T-helper 1 cell treated with Interleukin-12 subunit alpha and Interleukin-12 subunit beta and Interleukin-4 antibody, amounts not matched to agents 30 μg/mL and 1 μg/mL, for 36 hours (primary cell): ENCODE measurements around the gene SLC2A10.

Source experiments
- H3K27ac Mint-ChIP-seq: one replicate; pipeline ENCODE4 v1.8.0; 2021; ENCODE audit warnings: mild to moderate bottlenecking, mixed read lengths
- H3K27me3 Mint-ChIP-seq: one replicate; pipeline ENCODE4 v1.8.0; 2021; ENCODE audit warnings: low read depth, mixed read lengths
- H3K36me3 Mint-ChIP-seq: one replicate; pipeline ENCODE4 v1.8.0; 2021; ENCODE audit warnings: low read depth, mixed read lengths
- H3K4me1 Mint-ChIP-seq: one replicate; pipeline ENCODE4 v1.8.0; 2021; ENCODE audit warnings: low read depth, mixed read lengths
- H3K4me3 Mint-ChIP-seq: one replicate; pipeline ENCODE4 v1.8.0; 2021; ENCODE audit warnings: mild to moderate bottlenecking, moderate library complexity, mixed read lengths
- H3K9me3 Mint-ChIP-seq: one replicate; pipeline ENCODE4 v1.8.0; 2021; ENCODE audit warnings: mixed read lengths

Gene SLC2A10

GRCh38 chr20:46752728-46753127 lies 43.3 kb downstream of the SLC2A10 start:
- Mint-ChIP-seq H3K4me1 (peaks cover 3% of the 10 kb centered on the region), H3K9me3 (no peaks in the 10 kb centered on the region), H3K27me3 (peaks cover 24% of the 10 kb centered on the region), H3K27ac (no peak overlapping the region), H3K4me3 (no peak overlapping the region), H3K36me3 (no peaks in the 10 kb centered on the region)

- Mint-ChIP-seq H3K27ac (no peak overlapping the region), H3K4me3 (no peak overlapping the region), H3K4me1 (peaks cover 9% of the 10 kb centered on the region), H3K36me3 (no peaks in the 10 kb centered on the region), H3K9me3 (no peaks in the 10 kb centered on the region), H3K27me3 (peaks cover 9% of the 10 kb centered on the region)
Observed at GRCh38 chr20:46755483-46756413, 46.3 kb downstream of the SLC2A10 start.

- H3K27me3 Mint-ChIP-seq, result peaks cover 9% of the 10 kb centered on the region
- H3K36me3 Mint-ChIP-seq, result no peaks in the 10 kb centered on the region
- peaks cover 9% of the 10 kb centered on the region for H3K4me1 Mint-ChIP-seq
- no peak overlapping the region for H3K4me3 Mint-ChIP-seq
- H3K27ac Mint-ChIP-seq, result no peak overlapping the region
- no peaks in the 10 kb centered on the region for H3K9me3 Mint-ChIP-seq
Observed at GRCh38 chr20:46756419-46756818, 47.0 kb downstream of the SLC2A10 start.

- Mint-ChIP-seq H3K36me3 (no peaks in the 10 kb centered on the region), H3K4me1 (peaks cover 9% of the 10 kb centered on the region), H3K9me3 (no peaks in the 10 kb centered on the region), H3K4me3 (no peak overlapping the region), H3K27ac (no peak overlapping the region), H3K27me3 (peaks cover 9% of the 10 kb centered on the region)
Observed at GRCh38 chr20:46757135-46757534, 47.7 kb downstream of the SLC2A10 start.

- H3K27ac Mint-ChIP-seq, result no peak overlapping the region
- H3K36me3 Mint-ChIP-seq, result no peaks in the 10 kb centered on the region
- H3K4me3 Mint-ChIP-seq, result no peak overlapping the region
- no peaks in the 10 kb centered on the region for H3K9me3 Mint-ChIP-seq
- H3K27me3 Mint-ChIP-seq, result peaks cover 4% of the 10 kb centered on the region
- peaks cover 6% of the 10 kb centered on the region for H3K4me1 Mint-ChIP-seq
Observed at GRCh38 chr20:46757754-46758678, 48.6 kb downstream of the SLC2A10 start.

GRCh38 chr20:46758929-46759669 lies 49.6 kb downstream of the SLC2A10 start:
- H3K4me1 Mint-ChIP-seq, result peaks cover 6% of the 10 kb centered on the region
- H3K27ac Mint-ChIP-seq, result no peak overlapping the region
- H3K27me3 Mint-ChIP-seq, result peaks cover 4% of the 10 kb centered on the region

GRCh38 chr20:46761566-46761965 lies 52.1 kb downstream of the SLC2A10 start:
- Mint-ChIP-seq H3K27ac (no peak overlapping the region), H3K4me1 (peaks cover 6% of the 10 kb centered on the region)

More at GRCh38 chr20:46758929-46759669, 49.6 kb downstream of the SLC2A10 start:
- Mint-ChIP-seq H3K9me3 (no peaks in the 10 kb centered on the region), H3K36me3 (no peaks in the 10 kb centered on the region), H3K4me3 (no peak overlapping the region)

GRCh38 chr20:46764068-46764467 lies 54.6 kb downstream of the SLC2A10 start:
- Mint-ChIP-seq H3K36me3 (no peaks in the 10 kb centered on the region), H3K4me1 (no peaks in the 10 kb centered on the region), H3K4me3 (no peak overlapping the region), H3K9me3 (no peaks in the 10 kb centered on the region), H3K27me3 (peaks cover 4% of the 10 kb centered on the region), H3K27ac (no peak overlapping the region)

More at GRCh38 chr20:46761566-46761965, 52.1 kb downstream of the SLC2A10 start:
- peaks cover 4% of the 10 kb centered on the region for H3K27me3 Mint-ChIP-seq
- no peaks in the 10 kb centered on the region for H3K36me3 Mint-ChIP-seq
- no peak overlapping the region for H3K4me3 Mint-ChIP-seq
- no peaks in the 10 kb centered on the region for H3K9me3 Mint-ChIP-seq

GRCh38 chr20:46765506-46766120 lies 56.2 kb downstream of the SLC2A10 start:
- no peaks in the 10 kb centered on the region for H3K9me3 Mint-ChIP-seq
- peaks cover 3% of the 10 kb centered on the region for H3K27me3 Mint-ChIP-seq
- H3K27ac Mint-ChIP-seq, result no peak overlapping the region
- H3K4me3 Mint-ChIP-seq, result no peak overlapping the region
- H3K4me1 Mint-ChIP-seq, result no peaks in the 10 kb centered on the region
- H3K36me3 Mint-ChIP-seq, result no peaks in the 10 kb centered on the region

GRCh38 chr20:46767127-46767761 lies 57.8 kb downstream of the SLC2A10 start:
- Mint-ChIP-seq H3K9me3 (no peaks in the 10 kb centered on the region), H3K36me3 (no peaks in the 10 kb centered on the region), H3K27me3 (peaks cover 6% of the 10 kb centered on the region), H3K4me3 (no peak overlapping the region), H3K4me1 (no peaks in the 10 kb centered on the region), H3K27ac (no peak overlapping the region)

- H3K9me3 Mint-ChIP-seq, result no peaks in the 10 kb centered on the region
- peaks cover 19% of the 10 kb centered on the region for H3K27me3 Mint-ChIP-seq
- H3K27ac Mint-ChIP-seq, result no peak overlapping the region
- H3K36me3 Mint-ChIP-seq, result no peaks in the 10 kb centered on the region
- no peaks in the 10 kb centered on the region for H3K4me1 Mint-ChIP-seq
- no peak overlapping the region for H3K4me3 Mint-ChIP-seq
Observed at GRCh38 chr20:46770330-46771194, 61.1 kb downstream of the SLC2A10 start.

- no peak overlapping the region for H3K4me3 Mint-ChIP-seq
- H3K9me3 Mint-ChIP-seq, result no peaks in the 10 kb centered on the region
- H3K27ac Mint-ChIP-seq, result no peak overlapping the region
- H3K36me3 Mint-ChIP-seq, result no peaks in the 10 kb centered on the region
- H3K4me1 Mint-ChIP-seq, result no peaks in the 10 kb centered on the region
- H3K27me3 Mint-ChIP-seq, result peaks cover 21% of the 10 kb centered on the region
Observed at GRCh38 chr20:46771195-46771588, 61.7 kb downstream of the SLC2A10 start.

GRCh38 chr20:46772901-46773300 lies 63.5 kb downstream of the SLC2A10 start:
- Mint-ChIP-seq H3K4me1 (no peaks in the 10 kb centered on the region), H3K27me3 (peaks cover 23% of the 10 kb centered on the region)

More at GRCh38 chr20:46772901-46773300, 63.5 kb downstream of the SLC2A10 start:
- no peak overlapping the region for H3K4me3 Mint-ChIP-seq
- H3K36me3 Mint-ChIP-seq, result no peaks in the 10 kb centered on the region
- H3K27ac Mint-ChIP-seq, result no peak overlapping the region
- H3K9me3 Mint-ChIP-seq, result no peaks in the 10 kb centered on the region
